ENCODE results near the gene ZNF526.

ZNF526 gene

GRCh38 chr19:42246922-42247639, 27.0 kb downstream of the ZNF526 start:
- no peak; the same call in 1 of the 2 replicates for TF ChIP-seq POLR2AphosphoS5 (IDR thresholded peaks at IDR 0.05; ENCODE audit: low read depth, low read length)
- TF ChIP-seq SIN3A (IDR thresholded peaks at IDR 0.05; ENCODE audit: borderline replicate concordance, insufficient read depth, low read length), result no peak
- no peak for TF ChIP-seq FOXP2 (optimal IDR thresholded peaks at IDR 0.05; ENCODE audit: borderline replicate concordance, extremely low read depth, extremely low read length, insufficient read depth)
- no peak for TF ChIP-seq REST (IDR thresholded peaks at IDR 0.05; ENCODE audit: insufficient read depth in 1 of 2, low read depth in 2 of 2, low read length in 2 of 2)

- no peak for TF ChIP-seq TAF1 (IDR thresholded peaks at IDR 0.05; ENCODE audit: borderline replicate concordance, insufficient read depth, low read length)
- TF ChIP-seq SIN3A (IDR thresholded peaks at IDR 0.05; ENCODE audit: borderline replicate concordance, insufficient read depth, low read length), result no peak
- no peak for TF ChIP-seq REST (IDR thresholded peaks at IDR 0.05; ENCODE audit: insufficient read depth in 1 of 2, low read depth in 2 of 2, low read length in 2 of 2)
- no peak for TF ChIP-seq POLR2AphosphoS5 (IDR thresholded peaks at IDR 0.05; ENCODE audit: low read depth, low read length)
- TF ChIP-seq FOXP2 (optimal IDR thresholded peaks at IDR 0.05; ENCODE audit: borderline replicate concordance, extremely low read depth, extremely low read length, insufficient read depth), result no peak
Measured at GRCh38 chr19:42247640-42248199, 27.6 kb downstream of the ZNF526 start.

GRCh38 chr19:42248270-42249148, 28.4 kb downstream of the ZNF526 start:
- TF ChIP-seq FOXP2 (optimal IDR thresholded peaks at IDR 0.05; ENCODE audit: borderline replicate concordance, extremely low read depth, extremely low read length, insufficient read depth) (no peak), POLR2AphosphoS5 (IDR thresholded peaks at IDR 0.05; ENCODE audit: low read depth, low read length) (peak; percentile 21), TAF1 (IDR thresholded peaks at IDR 0.05; ENCODE audit: borderline replicate concordance, insufficient read depth, low read length) (no peak), SIN3A (IDR thresholded peaks at IDR 0.05; ENCODE audit: borderline replicate concordance, insufficient read depth, low read length) (no peak)

GRCh38 chr19:42249149-42249750, 29.1 kb downstream of the ZNF526 start:
- TF ChIP-seq SIN3A (IDR thresholded peaks at IDR 0.05; ENCODE audit: borderline replicate concordance, insufficient read depth, low read length), result no peak
- TF ChIP-seq POLR2AphosphoS5 (IDR thresholded peaks at IDR 0.05; ENCODE audit: low read depth, low read length), result no peak; the same call in 1 of the 2 replicates
- no peak for TF ChIP-seq TAF1 (IDR thresholded peaks at IDR 0.05; ENCODE audit: borderline replicate concordance, insufficient read depth, low read length)
- TF ChIP-seq REST (IDR thresholded peaks at IDR 0.05; ENCODE audit: insufficient read depth in 1 of 2, low read depth in 2 of 2, low read length in 2 of 2), result no peak
- no peak for TF ChIP-seq FOXP2 (optimal IDR thresholded peaks at IDR 0.05; ENCODE audit: borderline replicate concordance, extremely low read depth, extremely low read length, insufficient read depth)

- no peak for TF ChIP-seq TAF1 (IDR thresholded peaks at IDR 0.05; ENCODE audit: borderline replicate concordance, insufficient read depth, low read length)
- TF ChIP-seq POLR2AphosphoS5 (IDR thresholded peaks at IDR 0.05; ENCODE audit: low read depth, low read length), result no peak
- no peak for TF ChIP-seq SIN3A (IDR thresholded peaks at IDR 0.05; ENCODE audit: borderline replicate concordance, insufficient read depth, low read length)
- no peak for TF ChIP-seq FOXP2 (optimal IDR thresholded peaks at IDR 0.05; ENCODE audit: borderline replicate concordance, extremely low read depth, extremely low read length, insufficient read depth)
Measured at GRCh38 chr19:42249769-42250168, 29.7 kb downstream of the ZNF526 start.

All from PFSK-1 (cell line).